IPS-20b (cell line): ENCODE measurements around the gene GBF1.
A peak's percentile ranks its signal among the peaks of the same experiment; 100 is the strongest.

Experiments used
- H3K27ac ChIP-seq: one replicate; pipeline ENCODE4 v1.5.1; 2013; ENCODE audit warnings: low read length
- H3K27me3 ChIP-seq: 2 replicates; pipeline ENCODE4 v1.6.1; 2013; ENCODE audit warnings: mild to moderate bottlenecking, low read length, inconsistent platforms; ENCODE audit not compliant: insufficient read depth
- H3K36me3 ChIP-seq: 2 replicates; pipeline ENCODE4 v1.6.1; 2013; ENCODE audit warnings: low read depth, mild to moderate bottlenecking, inconsistent platforms, low read length, moderate library complexity; ENCODE audit not compliant: insufficient read depth
- H3K4me1 ChIP-seq: 2 replicates; pipeline ENCODE4 v1.6.1; 2013; ENCODE audit warnings: mild to moderate bottlenecking, control low read depth, inconsistent platforms, low read length, moderate library complexity; ENCODE audit not compliant: insufficient read depth
- H3K4me3 ChIP-seq: 2 replicates; pipeline ENCODE4 v1.5.1; 2013; ENCODE audit warnings: mild to moderate bottlenecking, low read length, inconsistent platforms
- H3K9ac ChIP-seq: 2 replicates; pipeline ENCODE4 v1.6.1; 2013; ENCODE audit warnings: low read depth, mild to moderate bottlenecking, inconsistent platforms, low read length, moderate library complexity
- H3K9me3 ChIP-seq: 2 replicates; pipeline ENCODE4 v1.6.1; 2013; ENCODE audit warnings: mild to moderate bottlenecking, low read depth, low read length, inconsistent platforms; ENCODE audit not compliant: insufficient read depth

The GBF1 gene

GRCh38 chr10:102413806-102414561 lies 168.7 kb downstream of the GBF1 start:
- Histone ChIP-seq H3K4me1 (peaks cover 11% of the 10 kb centered on the region), H3K27ac (no peak overlapping the region), H3K4me3 (no peak overlapping the region), H3K36me3 (no peaks in the 10 kb centered on the region), H3K9ac (no peak overlapping the region), H3K9me3 (no peaks in the 10 kb centered on the region), H3K27me3 (peaks cover 61% of the 10 kb centered on the region)

DNA sequence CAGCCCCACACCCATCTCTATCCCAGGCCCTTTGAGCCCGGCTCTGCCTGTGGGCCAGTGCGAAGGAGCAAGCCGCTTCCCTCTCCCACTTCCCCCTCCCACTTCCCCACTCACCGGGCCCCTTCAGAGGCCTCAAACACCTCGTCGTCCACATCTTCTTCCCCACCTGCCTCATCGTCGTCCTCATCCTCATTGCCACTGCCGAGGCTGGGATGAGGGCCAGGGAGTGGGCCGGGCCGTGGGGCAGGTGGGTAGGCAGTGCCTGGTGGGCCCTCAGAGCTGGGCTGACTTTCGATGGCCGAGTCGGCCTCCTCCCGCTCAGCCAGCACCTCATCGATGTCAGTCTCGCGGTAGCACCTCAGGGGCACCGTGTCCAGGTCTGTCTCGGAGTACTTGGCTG lies 169.4 kb downstream of the GBF1 start:
- Histone ChIP-seq H3K27ac (no peak overlapping the region), H3K27me3 (peaks cover 56% of the 10 kb centered on the region), H3K4me1 (peaks cover 11% of the 10 kb centered on the region), H3K36me3 (no peaks in the 10 kb centered on the region), H3K4me3 (no peak overlapping the region), H3K9ac (no peak overlapping the region), H3K9me3 (no peaks in the 10 kb centered on the region)

DNA sequence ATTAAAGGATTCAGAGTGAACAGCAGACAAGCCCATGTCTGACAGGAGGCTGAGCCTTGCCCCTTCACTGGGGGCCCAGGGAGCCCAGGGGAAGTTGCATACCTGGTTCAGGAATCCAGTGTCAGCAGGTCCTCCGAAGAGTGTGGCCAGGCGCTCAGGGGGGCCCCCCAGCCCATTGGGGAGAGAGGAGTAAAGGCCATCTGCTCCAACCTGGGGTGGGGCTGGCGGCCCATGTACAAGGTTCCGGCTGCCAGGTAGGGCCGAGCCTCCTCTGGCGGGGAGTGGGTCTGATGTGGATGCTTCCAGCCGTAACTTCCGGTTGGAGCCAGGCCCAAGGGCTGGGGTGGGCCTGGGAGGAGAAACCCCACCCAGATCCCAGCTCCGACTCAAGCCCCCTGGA lies 171.0 kb downstream of the GBF1 start:
- Histone ChIP-seq H3K4me3 (no peak overlapping the region), H3K27ac (no peak overlapping the region), H3K9ac (no peak overlapping the region), H3K4me1 (peaks cover 11% of the 10 kb centered on the region), H3K36me3 (no peaks in the 10 kb centered on the region), H3K27me3 (peaks cover 41% of the 10 kb centered on the region), H3K9me3 (no peaks in the 10 kb centered on the region)

- Histone ChIP-seq H3K27ac (no peak overlapping the region), H3K4me1 (peaks cover 11% of the 10 kb centered on the region), H3K36me3 (no peaks in the 10 kb centered on the region), H3K9ac (no peak overlapping the region), H3K4me3 (no peak overlapping the region), H3K27me3 (peaks cover 39% of the 10 kb centered on the region), H3K9me3 (no peaks in the 10 kb centered on the region)
These were observed 171.4 kb downstream of the GBF1 start for GRCh38 chr10:102416695-102417094.

- peaks cover 32% of the 10 kb centered on the region for H3K27me3 ChIP-seq
- peak within 1 kb of the TSS; percentile 79; the same call in 1 of the 2 replicates for H3K9ac ChIP-seq
- H3K4me3 ChIP-seq, result peak within 1 kb of the TSS; percentile 90
- H3K9me3 ChIP-seq, result no peaks in the 10 kb centered on the region
- H3K4me1 ChIP-seq, result peaks cover 5% of the 10 kb centered on the region
- no peak within 1 kb of the TSS for H3K27ac ChIP-seq
- H3K36me3 ChIP-seq, result peaks cover 6% of the 10 kb centered on the region
These were observed 173.4 kb downstream of the GBF1 start, which contains the start of gene PSD for GRCh38 chr10:102418622-102419268. PSD (minus strand) TSS chr10:102418785; CDS start chr10:102417038, 1,747 bp downstream.

DNA sequence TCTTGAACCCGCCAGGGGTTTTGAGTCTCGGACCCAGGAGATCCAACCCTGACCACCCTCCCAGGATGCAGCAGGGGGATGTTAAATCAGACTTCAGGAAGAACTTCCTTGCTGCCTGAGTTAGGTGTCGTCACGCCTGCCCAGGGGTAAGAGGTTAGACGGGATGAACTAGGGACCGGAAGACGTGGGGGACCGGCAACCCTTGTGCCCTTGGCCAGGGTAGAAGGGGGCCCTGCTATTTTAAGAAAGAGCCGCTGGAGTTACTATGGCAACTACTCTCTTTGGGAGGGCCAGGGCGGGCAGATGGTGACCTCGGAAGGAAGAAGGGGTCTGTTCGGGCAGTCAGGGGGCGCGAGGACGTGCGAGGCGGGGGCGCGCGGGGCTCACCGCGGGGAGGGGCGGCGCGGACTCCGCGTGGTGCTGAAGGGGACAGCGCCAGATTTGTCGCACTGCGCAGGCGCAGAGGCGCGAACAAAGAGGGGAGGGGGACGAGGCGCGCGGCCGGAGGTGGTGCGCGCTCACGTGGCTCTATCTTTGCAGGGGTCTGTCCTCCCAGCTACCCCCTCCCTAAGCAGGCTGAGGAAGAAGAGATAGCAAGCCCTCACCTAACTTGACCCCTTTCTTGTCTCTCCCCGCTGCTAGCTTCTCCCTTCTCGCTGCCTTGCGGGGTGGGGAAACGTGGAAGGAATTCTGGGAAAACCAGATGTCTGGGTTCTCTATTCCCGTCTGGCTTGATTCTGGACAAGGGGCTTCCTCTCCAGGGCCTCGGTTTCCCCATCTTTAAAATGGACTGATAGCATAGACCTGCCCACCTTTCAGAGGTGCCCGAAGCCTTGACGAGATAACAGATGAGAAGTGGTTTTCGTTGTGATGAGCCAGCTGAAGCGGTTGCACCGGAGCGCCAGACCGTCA lies 174.2 kb downstream of the GBF1 start:
- peak overlapping the region; percentile 90 for H3K4me3 ChIP-seq
- H3K27me3 ChIP-seq, result peaks cover 32% of the 10 kb centered on the region
- peaks cover 5% of the 10 kb centered on the region for H3K4me1 ChIP-seq
- peak overlapping the region; percentile 79; the same call in 1 of the 2 replicates for H3K9ac ChIP-seq
- H3K9me3 ChIP-seq, result no peaks in the 10 kb centered on the region
- H3K36me3 ChIP-seq, result peaks cover 13% of the 10 kb centered on the region
- H3K27ac ChIP-seq, result no peak overlapping the region

GRCh38 chr10:102420181-102420713 lies 174.9 kb downstream of the GBF1 start:
- no peak overlapping the region for H3K27ac ChIP-seq
- H3K4me3 ChIP-seq, result peak overlapping the region; percentile 90

GRCh38 chr10:102420714-102421506 lies 175.6 kb downstream of the GBF1 start, which contains the start of gene FBXL15:
FBXL15 (plus strand) TSS chr10:102420836; CDS start chr10:102421130, 294 bp downstream.
- H3K4me1 ChIP-seq, result peaks cover 5% of the 10 kb centered on the region
- H3K27ac ChIP-seq, result no peak within 1 kb of the TSS
- H3K27me3 ChIP-seq, result peaks cover 29% of the 10 kb centered on the region
- peak within 1 kb of the TSS; percentile 79; the same call in 1 of the 2 replicates for H3K9ac ChIP-seq
- peak within 1 kb of the TSS; percentile 90 for H3K4me3 ChIP-seq
- no peaks in the 10 kb centered on the region for H3K9me3 ChIP-seq
- H3K36me3 ChIP-seq, result peaks cover 13% of the 10 kb centered on the region

More at GRCh38 chr10:102420181-102420713, 174.9 kb downstream of the GBF1 start:
- Histone ChIP-seq H3K27me3 (peaks cover 29% of the 10 kb centered on the region), H3K36me3 (peaks cover 13% of the 10 kb centered on the region), H3K9me3 (no peaks in the 10 kb centered on the region), H3K9ac (peak overlapping the region; percentile 79; the same call in 1 of the 2 replicates), H3K4me1 (peaks cover 5% of the 10 kb centered on the region)

- peak overlapping the region; percentile 79; the same call in 1 of the 2 replicates for H3K9ac ChIP-seq
- no peaks in the 10 kb centered on the region for H3K9me3 ChIP-seq
- no peak overlapping the region for H3K27ac ChIP-seq
- H3K4me3 ChIP-seq, result peak overlapping the region; percentile 90
- peaks cover 5% of the 10 kb centered on the region for H3K4me1 ChIP-seq
- H3K36me3 ChIP-seq, result peaks cover 13% of the 10 kb centered on the region
- peaks cover 29% of the 10 kb centered on the region for H3K27me3 ChIP-seq
These were observed 176.1 kb downstream of the GBF1 start for GRCh38 chr10:102421507-102421756.

DNA sequence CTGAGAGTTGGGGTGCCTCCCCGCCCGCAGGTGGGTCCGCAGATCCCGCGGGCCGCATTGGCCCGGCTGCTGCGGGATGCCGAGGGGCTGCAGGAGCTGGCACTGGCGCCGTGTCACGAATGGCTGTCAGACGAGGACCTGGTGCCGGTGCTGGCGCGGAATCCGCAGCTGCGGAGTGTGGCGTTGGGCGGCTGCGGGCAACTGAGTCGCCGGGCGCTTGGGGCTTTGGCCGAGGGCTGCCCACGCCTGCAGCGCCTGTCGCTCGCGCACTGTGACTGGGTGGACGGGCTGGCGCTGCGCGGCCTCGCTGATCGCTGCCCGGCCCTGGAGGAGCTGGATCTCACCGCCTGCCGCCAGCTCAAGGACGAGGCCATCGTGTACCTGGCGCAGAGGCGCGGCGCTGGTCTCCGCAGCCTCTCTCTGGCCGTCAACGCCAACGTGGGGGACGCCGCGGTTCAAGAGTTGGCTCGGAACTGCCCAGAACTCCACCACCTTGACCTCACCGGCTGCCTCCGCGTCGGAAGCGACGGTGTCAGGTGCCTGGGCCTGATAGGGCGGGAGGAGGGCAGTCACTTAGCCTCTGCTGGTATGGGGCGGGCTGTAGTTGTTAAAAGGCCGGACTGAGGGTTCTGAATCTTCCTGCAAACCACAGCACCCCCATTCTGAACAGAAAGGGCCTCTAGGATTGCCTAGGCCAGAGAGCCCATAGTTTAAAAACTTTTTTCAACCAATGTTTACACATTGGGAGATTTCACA lies 176.6 kb downstream of the GBF1 start:
- Histone ChIP-seq H3K9ac (peak overlapping the region; percentile 79; the same call in 1 of the 2 replicates), H3K36me3 (peaks cover 13% of the 10 kb centered on the region), H3K27me3 (peaks cover 29% of the 10 kb centered on the region), H3K4me3 (peak overlapping the region; percentile 90), H3K27ac (no peak overlapping the region), H3K4me1 (peaks cover 5% of the 10 kb centered on the region), H3K9me3 (no peaks in the 10 kb centered on the region)
